ENCODE results near the gene PERM1.
"Not testable (repeated sequence)": the region's sequence is repeated elsewhere in the genome, so short reads cannot be mapped to it uniquely, and the experiment has no call there.

Gene PERM1

DNA sequence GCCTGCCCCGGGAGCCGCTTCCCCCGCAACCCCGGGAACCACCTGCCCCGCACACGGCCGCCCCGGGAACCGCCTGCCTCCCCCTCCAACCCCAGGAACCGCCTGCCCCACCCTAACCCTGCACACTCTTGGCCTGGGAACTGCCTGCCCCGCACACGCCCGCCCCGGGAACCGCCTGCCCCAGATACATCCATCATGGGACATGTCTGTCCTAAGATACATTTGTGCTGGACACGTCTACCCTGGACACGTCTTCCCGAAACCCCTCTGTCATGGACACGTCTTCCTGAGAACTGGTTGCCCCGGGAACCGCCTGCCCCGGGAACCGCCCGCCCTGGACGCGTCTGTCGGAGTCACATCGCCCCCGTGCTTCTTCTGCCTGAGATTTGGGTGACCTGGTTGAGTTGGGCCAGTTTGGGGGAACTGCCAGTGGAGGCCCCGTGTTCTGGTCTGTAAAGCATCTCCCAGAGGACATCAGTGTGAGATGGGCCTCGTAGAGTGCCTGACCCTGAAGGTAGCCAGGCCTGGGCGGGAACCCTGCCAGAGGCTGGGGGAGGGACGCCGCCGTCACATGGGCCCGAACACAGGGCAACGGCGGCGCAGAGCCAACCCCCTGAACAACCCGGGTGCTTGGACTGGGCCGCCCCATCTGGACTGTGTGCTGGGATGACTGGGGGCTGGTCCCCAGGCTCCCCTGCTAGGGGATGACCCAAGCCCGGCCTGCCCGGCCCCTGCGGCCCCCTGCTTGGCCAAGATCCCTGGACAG is 3.6 kb downstream of the PERM1 start:
- Histone ChIP-seq H3K9ac (ENCODE audit: low read depth, low read length, poor library complexity, severe bottlenecking) (no peak overlapping the region), H3K9me3 (ENCODE audit: insufficient read depth, low read depth, low read length) (no peaks in the 10 kb centered on the region), H3K4me3 (ENCODE audit: low read length, poor library complexity, severe bottlenecking) (no peak overlapping the region), H3K4me1 (ENCODE audit: insufficient read depth, low read length, poor library complexity, severe bottlenecking) (peaks cover 4% of the 10 kb centered on the region), H3K4me2 (ENCODE audit: low read depth, low read length, poor library complexity, severe bottlenecking) (no peak overlapping the region), H3K79me2 (ENCODE audit: insufficient read depth, low read length) (no peaks in the 10 kb centered on the region), H3K9me2 (replicated peaks; ENCODE audit: low read depth, low read length) (no peaks in the 10 kb centered on the region), H3F3A (ENCODE audit: low read depth) (no peaks in the 10 kb centered on the region), H2AFZ (ENCODE audit: low read length) (no peak overlapping the region), H3K36me3 (ENCODE audit: insufficient read depth, low read length) (no peaks in the 10 kb centered on the region), H3K27me3 (ENCODE audit: insufficient read depth, low read length, poor library complexity, severe bottlenecking) (no peaks in the 10 kb centered on the region), H4K20me1 (ENCODE audit: insufficient read depth, low read length, poor library complexity, severe bottlenecking) (no peaks in the 10 kb centered on the region)
- TF ChIP-seq, protein P1, sequence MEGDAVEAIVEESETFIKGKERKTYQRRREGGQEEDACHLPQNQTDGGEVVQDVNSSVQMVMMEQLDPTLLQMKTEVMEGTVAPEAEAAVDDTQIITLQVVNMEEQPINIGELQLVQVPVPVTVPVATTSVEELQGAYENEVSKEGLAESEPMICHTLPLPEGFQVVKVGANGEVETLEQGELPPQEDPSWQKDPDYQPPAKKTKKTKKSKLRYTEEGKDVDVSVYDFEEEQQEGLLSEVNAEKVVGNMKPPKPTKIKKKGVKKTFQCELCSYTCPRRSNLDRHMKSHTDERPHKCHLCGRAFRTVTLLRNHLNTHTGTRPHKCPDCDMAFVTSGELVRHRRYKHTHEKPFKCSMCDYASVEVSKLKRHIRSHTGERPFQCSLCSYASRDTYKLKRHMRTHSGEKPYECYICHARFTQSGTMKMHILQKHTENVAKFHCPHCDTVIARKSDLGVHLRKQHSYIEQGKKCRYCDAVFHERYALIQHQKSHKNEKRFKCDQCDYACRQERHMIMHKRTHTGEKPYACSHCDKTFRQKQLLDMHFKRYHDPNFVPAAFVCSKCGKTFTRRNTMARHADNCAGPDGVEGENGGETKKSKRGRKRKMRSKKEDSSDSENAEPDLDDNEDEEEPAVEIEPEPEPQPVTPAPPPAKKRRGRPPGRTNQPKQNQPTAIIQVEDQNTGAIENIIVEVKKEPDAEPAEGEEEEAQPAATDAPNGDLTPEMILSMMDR (conservative IDR thresholded peaks at IDR 0.05; ENCODE audit: low read length), result no peak
- TF ChIP-seq EZH2phosphoT487 (IDR thresholded peaks at IDR 0.05; ENCODE audit: borderline replicate concordance), result no peak

GRCh38 chr1:976791-977190 is 5.1 kb downstream of the PERM1 start:
- H3K4me1 ChIP-seq (ENCODE audit: insufficient read depth, low read length, poor library complexity, severe bottlenecking); H3F3A ChIP-seq (ENCODE audit: low read depth); H3K4me2 ChIP-seq (ENCODE audit: low read depth, low read length, poor library complexity, severe bottlenecking); H3K4me3 ChIP-seq (ENCODE audit: low read length, poor library complexity, severe bottlenecking); H2AFZ ChIP-seq (ENCODE audit: low read length); H3K9ac ChIP-seq (ENCODE audit: low read depth, low read length, poor library complexity, severe bottlenecking); H3K9me3 ChIP-seq (ENCODE audit: insufficient read depth, low read depth, low read length); H4K20me1 ChIP-seq (ENCODE audit: insufficient read depth, low read length, poor library complexity, severe bottlenecking); H3K36me3 ChIP-seq (ENCODE audit: insufficient read depth, low read length); H3K9me2 ChIP-seq (replicated peaks; ENCODE audit: low read depth, low read length); H3K79me2 ChIP-seq (ENCODE audit: insufficient read depth, low read length); H3K27me3 ChIP-seq (ENCODE audit: insufficient read depth, low read length, poor library complexity, severe bottlenecking): not testable (repeated sequence)

DNA sequence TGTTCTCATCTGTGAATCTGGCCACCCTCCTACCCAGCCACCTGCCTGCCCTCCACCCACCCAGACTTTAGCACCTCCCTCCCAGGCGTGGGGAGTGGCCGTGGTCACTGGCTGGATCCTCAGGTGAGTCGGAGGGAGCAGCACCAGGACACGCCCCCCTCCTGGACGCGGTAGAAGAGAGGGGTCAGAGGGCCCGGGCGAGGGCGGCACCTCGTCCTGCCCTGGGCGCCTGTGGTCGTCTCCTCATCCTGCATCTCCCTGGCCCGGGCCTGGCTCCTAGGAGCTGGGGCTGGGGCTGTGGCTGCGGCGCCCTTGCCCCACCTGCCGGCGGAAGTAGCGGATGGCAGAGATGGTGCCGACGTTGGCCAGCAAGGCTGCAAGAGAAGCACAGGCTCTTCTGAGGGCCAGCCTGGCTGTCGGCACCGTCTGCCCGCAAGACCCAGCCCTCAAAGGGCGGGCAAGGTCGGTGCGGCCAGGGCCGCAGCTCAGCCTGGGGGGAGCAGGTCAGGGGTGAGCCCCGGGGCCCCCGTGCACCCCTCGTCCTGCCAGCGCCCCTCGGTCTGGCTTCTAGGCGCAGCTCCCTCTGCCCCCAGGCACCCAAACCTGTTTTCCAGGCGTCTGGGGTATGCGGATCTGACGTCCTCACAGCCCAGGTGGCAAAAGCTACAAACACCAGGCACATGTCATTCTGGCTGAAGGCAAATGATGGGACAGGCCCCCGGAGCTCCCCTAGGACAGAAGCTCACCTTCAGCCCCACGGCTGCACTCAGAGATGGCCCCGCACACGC is 5.8 kb downstream of the PERM1 start:
- Histone ChIP-seq H3K4me3 (ENCODE audit: low read length, poor library complexity, severe bottlenecking) (peak overlapping the region; percentile 66), H3K79me2 (ENCODE audit: insufficient read depth, low read length) (no peaks in the 10 kb centered on the region), H3K9me2 (replicated peaks; ENCODE audit: low read depth, low read length) (no peaks in the 10 kb centered on the region), H3K36me3 (ENCODE audit: insufficient read depth, low read length) (no peaks in the 10 kb centered on the region), H3K4me2 (ENCODE audit: low read depth, low read length, poor library complexity, severe bottlenecking) (peak overlapping the region; percentile 83), H3K27me3 (ENCODE audit: insufficient read depth, low read length, poor library complexity, severe bottlenecking) (no peaks in the 10 kb centered on the region), H4K20me1 (ENCODE audit: insufficient read depth, low read length, poor library complexity, severe bottlenecking) (no peaks in the 10 kb centered on the region), H3F3A (ENCODE audit: low read depth) (no peaks in the 10 kb centered on the region), H3K9me3 (ENCODE audit: insufficient read depth, low read depth, low read length) (no peaks in the 10 kb centered on the region), H3K4me1 (ENCODE audit: insufficient read depth, low read length, poor library complexity, severe bottlenecking) (peaks cover 4% of the 10 kb centered on the region), H3K9ac (ENCODE audit: low read depth, low read length, poor library complexity, severe bottlenecking) (peak overlapping the region; percentile 41), H2AFZ (ENCODE audit: low read length) (peak overlapping the region; percentile 66)
- TF ChIP-seq, protein P1 (conservative IDR thresholded peaks at IDR 0.05; ENCODE audit: low read length), result peak; percentile 61
- TF ChIP-seq EZH2phosphoT487 (IDR thresholded peaks at IDR 0.05; ENCODE audit: borderline replicate concordance), result no peak

All from Loucy (cell line).